ENCODE measurements around the gene DLGAP1.

The DLGAP1 gene

DNA sequence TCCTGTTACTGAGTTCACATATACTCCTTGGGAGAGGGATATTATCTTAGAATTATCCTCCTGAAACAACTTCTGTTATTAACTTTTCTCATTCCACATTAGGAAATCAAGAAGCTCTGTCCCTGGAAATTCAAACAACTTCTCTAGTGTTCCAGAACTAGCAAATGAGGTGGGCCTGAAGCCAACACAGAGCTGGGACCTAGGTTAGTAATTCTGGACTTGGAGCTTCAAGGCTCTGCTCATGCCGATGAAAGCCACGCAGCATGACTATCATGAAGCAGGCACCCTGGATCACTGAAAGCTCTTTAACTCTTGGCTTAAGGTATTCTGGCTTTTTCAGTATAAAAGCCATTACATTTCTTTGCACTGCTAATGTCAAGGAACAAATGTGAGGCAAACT, 762.4 kb downstream of the DLGAP1 start:
- H3K9me3 ChIP-seq (ENCODE audit: control insufficient read depth in 5 of 5, low read length in 5 of 5): peaks cover 0 to 2% (median 0%) of the 10 kb centered on the region in 5 donors
- H3K4me3 ChIP-seq (ENCODE audit: low read depth in 1 of 5, low read length in 5 of 5): no peak overlapping the region
- H3K27me3 ChIP-seq (ENCODE audit: control insufficient read depth in 5 of 5, insufficient read depth in 4 of 5, low read length in 5 of 5): no peaks in the 10 kb centered on the region
- no peaks in the 10 kb centered on the region for H3K36me3 ChIP-seq (ENCODE audit: control insufficient read depth in 5 of 5, insufficient read depth in 5 of 5, low read length in 5 of 5)
- H3K4me1 ChIP-seq (ENCODE audit: control insufficient read depth in 5 of 5, insufficient read depth in 5 of 5, low read length in 5 of 5): peaks cover 0 to 8% (median 0%) of the 10 kb centered on the region in 5 donors
- H3K9ac ChIP-seq (ENCODE audit: low read length in 5 of 5): no peak overlapping the region
- H3K27ac ChIP-seq (ENCODE audit: low read depth, low read length): no peak overlapping the region

DNA sequence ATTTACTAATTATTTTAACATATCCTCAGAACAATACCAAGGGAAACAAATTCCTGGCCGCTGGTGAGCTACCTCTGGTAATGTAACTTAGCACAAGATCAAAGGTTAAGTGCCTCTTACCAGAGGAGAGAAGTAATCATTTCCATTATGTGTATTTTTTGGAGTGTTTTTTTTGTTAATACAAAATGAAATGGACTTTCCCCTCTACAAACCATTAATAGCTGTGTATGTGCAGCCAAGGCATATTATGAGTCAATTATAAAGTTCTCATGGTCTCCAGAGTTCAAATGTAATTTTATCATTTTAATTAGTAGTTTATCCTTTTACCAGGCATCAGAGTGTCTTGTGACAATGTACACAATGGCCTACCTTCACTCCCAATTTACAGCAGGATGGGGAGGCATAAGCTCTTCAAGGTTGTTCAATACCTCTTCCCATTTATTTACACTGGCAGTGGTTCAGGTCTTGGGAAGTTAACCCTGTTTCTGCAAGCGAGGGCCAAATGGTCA, 762.9 kb downstream of the DLGAP1 start:
- Histone ChIP-seq H3K4me1 (ENCODE audit: control insufficient read depth in 5 of 5, insufficient read depth in 5 of 5, low read length in 5 of 5) (peaks cover 0 to 8% (median 0%) of the 10 kb centered on the region in 5 donors), H3K27me3 (ENCODE audit: control insufficient read depth in 5 of 5, insufficient read depth in 4 of 5, low read length in 5 of 5) (no peaks in the 10 kb centered on the region), H3K9ac (ENCODE audit: low read length in 5 of 5) (no peak overlapping the region), H3K27ac (ENCODE audit: low read depth, low read length) (no peak overlapping the region), H3K9me3 (ENCODE audit: control insufficient read depth in 5 of 5, low read length in 5 of 5) (peaks cover 0 to 2% (median 0%) of the 10 kb centered on the region in 5 donors), H3K36me3 (ENCODE audit: control insufficient read depth in 5 of 5, insufficient read depth in 5 of 5, low read length in 5 of 5) (no peaks in the 10 kb centered on the region), H3K4me3 (ENCODE audit: low read depth in 1 of 5, low read length in 5 of 5) (no peak overlapping the region)

DNA sequence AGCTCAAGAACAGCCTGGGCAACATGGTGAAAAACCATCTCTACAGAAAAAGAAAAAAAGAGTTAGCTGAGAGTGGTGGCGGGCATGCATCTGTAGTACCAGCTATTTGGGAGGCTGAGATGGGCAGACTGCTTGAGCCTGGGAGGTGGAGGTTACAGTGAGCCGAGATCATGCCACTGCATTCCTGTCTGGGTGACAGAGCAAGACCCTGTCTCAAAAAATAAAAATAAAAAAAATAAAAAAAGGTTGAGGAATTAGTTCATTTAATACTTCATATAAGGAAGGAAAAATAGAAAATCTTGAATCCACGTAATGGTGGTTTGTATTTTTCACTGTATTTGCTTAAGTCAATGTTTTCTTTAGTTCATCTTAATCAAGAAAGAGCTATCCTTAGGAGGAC, 763.4 kb downstream of the DLGAP1 start:
- Histone ChIP-seq H3K9me3 (ENCODE audit: control insufficient read depth in 5 of 5, low read length in 5 of 5) (peaks cover 0 to 5% (median 2%) of the 10 kb centered on the region in 5 donors), H3K9ac (ENCODE audit: low read length in 5 of 5) (no peak overlapping the region), H3K36me3 (ENCODE audit: control insufficient read depth in 5 of 5, insufficient read depth in 5 of 5, low read length in 5 of 5) (no peaks in the 10 kb centered on the region), H3K4me1 (ENCODE audit: control insufficient read depth in 5 of 5, insufficient read depth in 5 of 5, low read length in 5 of 5) (peaks cover 0 to 8% (median 0%) of the 10 kb centered on the region in 5 donors), H3K4me3 (ENCODE audit: low read depth in 1 of 5, low read length in 5 of 5) (no peak overlapping the region), H3K27me3 (ENCODE audit: control insufficient read depth in 5 of 5, insufficient read depth in 4 of 5, low read length in 5 of 5) (no peaks in the 10 kb centered on the region), H3K27ac (ENCODE audit: low read depth, low read length) (no peak overlapping the region)

DNA sequence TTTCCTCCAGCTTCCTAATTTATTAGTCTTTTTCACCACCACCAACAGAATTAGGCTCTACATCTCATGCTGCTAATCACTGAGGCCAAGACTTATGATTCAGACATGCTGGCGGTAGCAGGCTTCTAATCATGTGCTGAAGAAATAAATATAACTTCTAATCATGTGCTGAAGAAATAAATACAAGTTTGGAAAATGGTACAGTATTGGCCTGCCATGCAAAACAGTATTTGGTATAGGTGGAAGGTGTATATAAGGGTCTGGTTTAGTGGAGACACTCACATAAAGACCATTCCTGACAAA, 764.4 kb downstream of the DLGAP1 start:
- peaks cover 0 to 5% (median 2%) of the 10 kb centered on the region in 5 donors for H3K9me3 ChIP-seq (ENCODE audit: control insufficient read depth in 5 of 5, low read length in 5 of 5)
- no peaks in the 10 kb centered on the region for H3K27me3 ChIP-seq (ENCODE audit: control insufficient read depth in 5 of 5, insufficient read depth in 4 of 5, low read length in 5 of 5)
- no peaks in the 10 kb centered on the region for H3K36me3 ChIP-seq (ENCODE audit: control insufficient read depth in 5 of 5, insufficient read depth in 5 of 5, low read length in 5 of 5)
- H3K27ac ChIP-seq (ENCODE audit: low read depth, low read length): no peak overlapping the region
- H3K4me3 ChIP-seq (ENCODE audit: low read depth in 1 of 5, low read length in 5 of 5): no peak overlapping the region
- H3K9ac ChIP-seq (ENCODE audit: low read length in 5 of 5): no peak overlapping the region
- H3K4me1 ChIP-seq (ENCODE audit: control insufficient read depth in 5 of 5, insufficient read depth in 5 of 5, low read length in 5 of 5): peaks cover 0 to 8% (median 0%) of the 10 kb centered on the region in 5 donors

DNA sequence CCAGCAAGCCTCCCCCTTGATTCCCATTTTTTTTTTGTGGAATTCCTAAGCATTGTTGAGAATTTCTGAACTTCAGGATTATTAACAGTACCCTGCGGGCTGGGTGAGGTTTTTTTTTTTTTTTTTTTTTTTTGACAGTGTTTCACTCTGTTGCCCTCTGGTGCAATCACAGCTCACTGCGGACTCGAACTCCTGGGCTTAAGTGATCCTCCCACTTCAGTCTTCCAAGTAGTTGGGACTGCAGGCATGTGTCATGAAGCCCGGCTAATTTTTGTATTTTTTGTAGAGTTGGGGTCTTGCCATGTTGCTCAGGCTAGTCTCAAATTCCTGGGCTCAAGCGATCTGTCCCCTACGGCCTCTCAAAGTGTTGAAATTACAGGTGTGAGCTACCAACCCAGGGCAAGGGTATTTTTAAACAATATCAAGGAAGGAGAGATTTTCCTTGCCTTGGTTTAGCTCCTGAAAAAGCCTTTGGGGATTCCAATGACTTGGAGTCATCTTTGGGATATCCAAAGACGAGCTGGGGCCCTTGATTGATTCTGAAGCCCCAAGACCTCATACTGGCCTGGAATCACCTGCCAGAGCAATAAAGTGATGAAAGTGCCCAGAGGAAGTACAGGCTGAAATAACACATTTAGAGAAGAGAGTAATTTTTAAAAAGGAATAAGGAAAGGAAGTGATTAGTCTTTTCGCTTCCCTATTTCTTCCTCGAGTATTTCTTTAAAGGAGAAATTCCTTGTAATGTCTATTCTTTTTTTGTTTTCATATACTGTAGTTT, 764.9 kb downstream of the DLGAP1 start:
- Histone ChIP-seq H3K27ac (ENCODE audit: low read depth, low read length) (no peak overlapping the region), H3K27me3 (ENCODE audit: control insufficient read depth in 5 of 5, insufficient read depth in 4 of 5, low read length in 5 of 5) (no peaks in the 10 kb centered on the region), H3K4me1 (ENCODE audit: control insufficient read depth in 5 of 5, insufficient read depth in 5 of 5, low read length in 5 of 5) (peaks cover 0 to 8% (median 0%) of the 10 kb centered on the region in 5 donors), H3K9me3 (ENCODE audit: control insufficient read depth in 5 of 5, low read length in 5 of 5) (peaks cover 0 to 5% (median 2%) of the 10 kb centered on the region in 5 donors), H3K4me3 (ENCODE audit: low read depth in 1 of 5, low read length in 5 of 5) (no peak overlapping the region), H3K9ac (ENCODE audit: low read length in 5 of 5) (no peak overlapping the region), H3K36me3 (ENCODE audit: control insufficient read depth in 5 of 5, insufficient read depth in 5 of 5, low read length in 5 of 5) (no peaks in the 10 kb centered on the region)

DNA sequence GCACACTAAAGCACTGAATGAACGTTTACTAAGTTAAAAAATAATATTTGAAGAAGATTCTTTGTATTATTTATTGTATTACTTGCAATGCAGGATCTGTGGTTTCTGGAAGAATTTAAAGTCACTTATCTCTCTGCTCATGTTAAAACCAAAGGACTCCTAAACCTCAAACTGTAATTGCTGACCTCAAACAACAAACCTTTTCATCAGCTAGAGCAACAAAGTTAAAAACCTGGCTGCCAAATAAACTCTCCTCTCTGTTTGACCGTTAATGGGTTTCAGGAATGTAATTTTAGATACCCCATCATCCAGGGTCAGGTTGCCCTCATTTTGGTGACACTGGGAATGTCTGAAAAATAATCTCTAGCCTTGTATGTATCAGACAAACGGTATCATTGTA, 766.0 kb downstream of the DLGAP1 start:
- no peaks in the 10 kb centered on the region for H3K27me3 ChIP-seq (ENCODE audit: control insufficient read depth in 5 of 5, insufficient read depth in 4 of 5, low read length in 5 of 5)
- peaks cover 0 to 8% (median 0%) of the 10 kb centered on the region in 5 donors for H3K4me1 ChIP-seq (ENCODE audit: control insufficient read depth in 5 of 5, insufficient read depth in 5 of 5, low read length in 5 of 5)
- no peak overlapping the region for H3K9ac ChIP-seq (ENCODE audit: low read length in 5 of 5)
- no peak overlapping the region for H3K27ac ChIP-seq (ENCODE audit: low read depth, low read length)
- no peaks in the 10 kb centered on the region for H3K36me3 ChIP-seq (ENCODE audit: control insufficient read depth in 5 of 5, insufficient read depth in 5 of 5, low read length in 5 of 5)
- no peak overlapping the region for H3K4me3 ChIP-seq (ENCODE audit: low read depth in 1 of 5, low read length in 5 of 5)
- peaks cover 0 to 5% (median 2%) of the 10 kb centered on the region in 5 donors for H3K9me3 ChIP-seq (ENCODE audit: control insufficient read depth in 5 of 5, low read length in 5 of 5)

DNA sequence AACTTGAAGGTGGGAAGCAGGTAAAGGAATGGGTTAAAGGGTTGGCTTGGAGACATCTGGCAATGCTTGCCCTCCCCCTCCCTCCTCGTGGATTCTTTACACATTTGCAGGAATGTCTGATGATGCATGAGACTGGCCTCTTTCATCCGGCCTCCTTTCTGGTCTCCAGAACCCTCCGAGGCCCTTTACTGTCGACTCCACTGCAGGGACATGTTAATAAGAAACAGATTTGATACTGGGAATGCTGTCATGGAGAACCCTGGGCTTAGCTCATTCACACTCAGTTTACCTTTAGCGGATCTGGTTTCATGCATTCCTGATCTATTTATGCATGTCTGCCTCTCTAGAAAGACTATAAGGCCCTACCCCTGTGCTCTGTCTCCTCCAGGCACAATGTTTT, 766.4 kb downstream of the DLGAP1 start:
- H3K4me1 ChIP-seq (ENCODE audit: control insufficient read depth in 5 of 5, insufficient read depth in 5 of 5, low read length in 5 of 5): peaks cover 0 to 8% (median 0%) of the 10 kb centered on the region in 5 donors

DNA sequence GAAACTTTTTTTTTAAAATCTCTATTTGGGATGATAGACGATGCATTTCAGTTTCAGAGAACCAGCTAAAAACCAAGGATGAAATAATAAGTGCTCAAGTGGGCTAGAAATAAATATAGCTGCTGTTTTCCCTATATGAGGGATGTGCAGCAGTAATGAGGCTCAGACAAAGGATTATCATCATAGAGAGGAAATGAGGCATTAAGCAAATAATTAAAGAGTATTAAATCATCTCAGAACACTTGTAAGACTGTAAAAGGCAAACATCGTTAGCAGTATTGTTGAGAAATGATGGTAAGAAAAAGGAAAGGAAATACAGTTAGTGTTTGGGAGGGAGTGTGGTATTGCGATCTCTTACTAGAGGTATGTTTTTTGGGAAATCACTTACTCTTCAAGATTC, 771.6 kb downstream of the DLGAP1 start:
- Histone ChIP-seq H3K4me1 (ENCODE audit: control insufficient read depth in 5 of 5, insufficient read depth in 5 of 5, low read length in 5 of 5) (no peaks in the 10 kb centered on the region), H3K36me3 (ENCODE audit: control insufficient read depth in 5 of 5, insufficient read depth in 5 of 5, low read length in 5 of 5) (no peaks in the 10 kb centered on the region), H3K27me3 (ENCODE audit: control insufficient read depth in 5 of 5, insufficient read depth in 4 of 5, low read length in 5 of 5) (no peaks in the 10 kb centered on the region), H3K27ac (ENCODE audit: low read depth, low read length) (no peak overlapping the region), H3K9me3 (ENCODE audit: control insufficient read depth in 5 of 5, low read length in 5 of 5) (peaks cover 0 to 5% (median 0%) of the 10 kb centered on the region in 5 donors), H3K4me3 (ENCODE audit: low read depth in 1 of 5, low read length in 5 of 5) (no peak overlapping the region), H3K9ac (ENCODE audit: low read length in 5 of 5) (no peak overlapping the region)

More for the DNA sequence above, 766.4 kb downstream of the DLGAP1 start:
- Histone ChIP-seq H3K36me3 (ENCODE audit: control insufficient read depth in 5 of 5, insufficient read depth in 5 of 5, low read length in 5 of 5) (no peaks in the 10 kb centered on the region), H3K9me3 (ENCODE audit: control insufficient read depth in 5 of 5, low read length in 5 of 5) (peaks cover 0 to 5% (median 0%) of the 10 kb centered on the region in 5 donors), H3K9ac (ENCODE audit: low read length in 5 of 5) (no peak overlapping the region), H3K27me3 (ENCODE audit: control insufficient read depth in 5 of 5, insufficient read depth in 4 of 5, low read length in 5 of 5) (no peaks in the 10 kb centered on the region), H3K27ac (ENCODE audit: low read depth, low read length) (no peak overlapping the region), H3K4me3 (ENCODE audit: low read depth in 1 of 5, low read length in 5 of 5) (no peak overlapping the region)

DNA sequence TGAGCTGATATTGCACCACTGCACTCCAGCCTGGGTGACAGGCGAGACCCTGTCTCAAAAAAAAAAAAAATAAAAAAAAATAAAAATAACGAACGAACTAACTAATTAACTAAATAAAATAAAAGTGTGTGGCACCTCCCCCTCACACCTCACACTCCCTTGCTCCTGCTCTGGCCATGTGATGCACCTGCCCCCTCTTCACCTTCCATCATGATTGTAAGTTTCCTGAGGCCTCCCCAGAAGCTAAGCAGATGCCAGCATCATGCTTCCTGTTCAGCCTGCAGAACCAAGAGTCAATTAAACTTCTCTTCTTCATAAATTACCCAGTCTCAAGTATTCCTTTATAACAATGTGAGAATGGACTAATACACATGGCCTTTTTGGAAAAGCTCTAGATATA, 773.0 kb downstream of the DLGAP1 start:
- Histone ChIP-seq H3K4me1 (ENCODE audit: control insufficient read depth in 5 of 5, insufficient read depth in 5 of 5, low read length in 5 of 5) (no peaks in the 10 kb centered on the region), H3K9me3 (ENCODE audit: control insufficient read depth in 5 of 5, low read length in 5 of 5) (peaks cover 0 to 3% (median 0%) of the 10 kb centered on the region in 5 donors), H3K36me3 (ENCODE audit: control insufficient read depth in 5 of 5, insufficient read depth in 5 of 5, low read length in 5 of 5) (no peaks in the 10 kb centered on the region), H3K27me3 (ENCODE audit: control insufficient read depth in 5 of 5, insufficient read depth in 4 of 5, low read length in 5 of 5) (no peaks in the 10 kb centered on the region), H3K27ac (ENCODE audit: low read depth, low read length) (no peak overlapping the region), H3K9ac (ENCODE audit: low read length in 5 of 5) (no peak overlapping the region), H3K4me3 (ENCODE audit: low read depth in 1 of 5, low read length in 5 of 5) (no peak overlapping the region)

DNA sequence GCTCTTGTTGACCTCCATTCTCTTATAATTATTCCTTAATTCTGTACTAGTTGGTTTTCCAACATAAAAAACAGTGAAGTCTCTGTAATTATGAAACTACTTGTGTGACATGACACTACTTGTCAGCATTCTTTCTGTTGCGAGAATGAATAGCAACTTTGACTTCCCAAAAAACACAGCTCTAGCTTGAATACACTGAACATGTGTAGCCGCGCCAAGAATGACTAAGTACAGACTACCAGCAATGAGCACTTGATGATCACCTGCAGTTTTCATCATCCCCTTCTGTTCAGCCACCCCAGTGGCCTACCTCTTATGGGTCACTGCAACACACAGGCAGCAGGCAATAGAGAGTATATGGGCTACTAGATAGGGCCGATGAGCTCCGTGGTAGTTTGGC, 775.9 kb downstream of the DLGAP1 start:
- Histone ChIP-seq H3K36me3 (ENCODE audit: control insufficient read depth in 5 of 5, insufficient read depth in 5 of 5, low read length in 5 of 5) (no peaks in the 10 kb centered on the region), H3K4me1 (ENCODE audit: control insufficient read depth in 5 of 5, insufficient read depth in 5 of 5, low read length in 5 of 5) (no peaks in the 10 kb centered on the region), H3K27ac (ENCODE audit: low read depth, low read length) (no peak overlapping the region), H3K9me3 (ENCODE audit: control insufficient read depth in 5 of 5, low read length in 5 of 5) (no peaks in the 10 kb centered on the region), H3K4me3 (ENCODE audit: low read depth in 1 of 5, low read length in 5 of 5) (no peak overlapping the region), H3K27me3 (ENCODE audit: control insufficient read depth in 5 of 5, insufficient read depth in 4 of 5, low read length in 5 of 5) (no peaks in the 10 kb centered on the region), H3K9ac (ENCODE audit: low read length in 5 of 5) (no peak overlapping the region)
